GM21786 (cell line): ENCODE data around the gene SET.

ENCODE experiments used
- ATAC-seq: cut with Tn5 transposase; IDR thresholded peaks from one replicate; pipeline ENCODE4 v1.9.1; 2021; ENCODE audit not compliant: unreplicated experiment

SET gene

DNA sequence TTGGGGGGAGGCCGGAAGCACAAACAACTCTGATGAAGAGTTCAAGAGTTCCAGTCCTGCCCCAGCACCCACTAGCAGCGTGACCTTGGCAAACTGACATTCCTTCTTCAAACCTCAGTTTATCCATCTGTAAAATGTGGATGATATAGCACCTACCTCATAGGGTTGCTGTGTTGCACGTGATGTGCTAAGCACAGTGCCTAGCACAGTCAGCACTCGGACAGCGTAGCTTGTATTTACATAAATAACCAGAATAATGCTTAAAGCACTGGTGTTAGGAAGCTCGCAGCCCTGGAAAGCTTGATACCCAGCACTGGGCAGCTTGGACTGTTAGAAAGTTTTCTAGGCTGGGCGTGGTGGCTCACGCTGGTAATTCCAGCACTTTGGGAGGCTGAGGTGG, 18.4 kb downstream of the SET start:
- ATAC-seq, result no peak

DNA sequence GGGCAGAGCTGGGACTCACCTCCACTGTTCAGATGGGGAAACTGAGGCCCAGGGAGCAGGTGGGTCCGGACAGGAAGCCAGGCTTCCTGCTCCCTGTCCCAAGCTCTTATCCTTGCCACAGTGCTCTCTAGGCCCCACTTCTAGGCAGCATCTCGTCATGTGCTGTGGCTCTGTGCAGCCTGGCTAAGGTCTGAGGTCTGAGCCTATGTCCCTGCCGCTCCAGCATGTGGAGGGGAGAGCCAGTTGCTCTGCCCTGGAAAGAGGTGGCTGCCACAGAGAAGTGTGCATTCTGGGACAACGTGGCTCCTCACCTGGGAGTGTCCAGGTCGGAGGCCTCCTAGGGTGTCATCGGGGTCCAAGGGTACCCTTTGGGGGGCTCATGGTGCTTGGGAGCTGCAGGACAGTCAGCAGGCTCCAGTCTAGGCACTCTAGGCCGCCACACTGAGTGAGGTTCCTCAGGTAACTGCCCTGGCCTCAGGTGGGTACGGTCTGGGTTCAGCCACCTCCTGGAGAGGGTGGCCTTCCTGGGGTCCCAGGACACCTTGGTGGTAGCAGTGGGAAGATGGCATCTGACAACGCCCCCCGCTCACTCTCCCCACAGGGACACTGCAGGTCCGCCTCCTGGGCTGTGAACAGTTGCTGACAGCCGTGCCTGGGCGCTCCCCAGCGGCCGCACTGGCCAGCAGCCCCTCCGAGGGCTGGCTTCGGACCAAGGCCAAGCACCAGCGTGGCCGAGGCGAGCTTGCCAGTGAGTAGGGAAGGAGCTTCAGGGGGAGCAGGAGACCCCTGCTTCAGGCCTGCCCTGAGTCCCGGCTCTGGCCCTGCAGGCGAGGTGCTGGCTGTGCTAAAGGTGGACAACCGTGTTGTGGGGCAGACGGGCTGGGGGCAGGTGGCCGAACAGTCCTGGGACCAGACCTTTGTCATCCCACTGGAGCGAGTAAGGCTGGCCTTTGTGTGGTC, 23.7 kb downstream of the SET start:
- no peak for ATAC-seq

DNA sequence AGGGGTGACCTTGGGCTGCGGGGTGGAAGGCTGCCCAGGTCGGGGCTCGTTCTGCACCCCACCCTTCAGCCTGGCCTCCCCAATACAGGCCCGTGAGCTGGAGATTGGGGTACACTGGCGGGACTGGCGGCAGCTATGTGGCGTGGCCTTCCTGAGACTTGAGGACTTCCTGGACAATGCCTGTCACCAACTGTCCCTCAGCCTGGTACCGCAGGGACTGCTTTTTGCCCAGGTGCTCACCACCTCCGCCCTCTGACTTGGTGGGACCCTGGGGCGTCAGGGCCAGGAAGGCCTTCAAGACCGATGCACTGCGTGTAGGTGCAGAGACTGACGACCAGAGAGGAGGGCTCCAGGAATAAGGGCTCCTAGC, 24.4 kb downstream of the SET start:
- ATAC-seq, result no peak

DNA sequence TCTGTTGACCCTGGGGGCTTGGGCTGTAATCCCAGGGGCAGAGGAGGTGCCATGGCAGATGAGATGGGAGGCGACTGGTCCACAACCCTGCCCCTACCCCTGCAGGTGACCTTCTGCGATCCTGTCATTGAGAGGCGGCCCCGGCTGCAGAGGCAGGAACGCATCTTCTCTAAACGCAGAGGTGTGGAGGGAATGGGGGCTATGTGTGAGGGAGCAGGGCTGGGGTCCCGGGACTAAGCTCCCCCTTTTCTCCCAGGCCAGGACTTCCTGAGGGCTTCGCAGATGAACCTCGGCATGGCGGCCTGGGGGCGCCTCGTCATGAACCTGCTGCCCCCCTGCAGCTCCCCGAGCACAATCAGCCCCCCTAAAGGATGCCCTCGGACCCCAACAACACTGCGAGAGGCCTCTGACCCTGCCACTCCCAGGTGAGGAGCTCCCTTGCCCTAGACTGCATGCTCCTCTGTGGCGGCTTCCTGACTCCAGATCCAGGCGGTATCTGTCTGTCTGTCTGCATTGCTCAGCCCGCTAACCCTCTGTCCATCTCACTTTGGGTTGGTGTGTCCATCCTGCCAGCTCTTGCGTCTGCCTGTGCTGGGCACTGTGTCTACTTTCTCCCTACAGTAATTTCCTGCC, 25.0 kb downstream of the SET start:
- ATAC-seq, result no peak

DNA sequence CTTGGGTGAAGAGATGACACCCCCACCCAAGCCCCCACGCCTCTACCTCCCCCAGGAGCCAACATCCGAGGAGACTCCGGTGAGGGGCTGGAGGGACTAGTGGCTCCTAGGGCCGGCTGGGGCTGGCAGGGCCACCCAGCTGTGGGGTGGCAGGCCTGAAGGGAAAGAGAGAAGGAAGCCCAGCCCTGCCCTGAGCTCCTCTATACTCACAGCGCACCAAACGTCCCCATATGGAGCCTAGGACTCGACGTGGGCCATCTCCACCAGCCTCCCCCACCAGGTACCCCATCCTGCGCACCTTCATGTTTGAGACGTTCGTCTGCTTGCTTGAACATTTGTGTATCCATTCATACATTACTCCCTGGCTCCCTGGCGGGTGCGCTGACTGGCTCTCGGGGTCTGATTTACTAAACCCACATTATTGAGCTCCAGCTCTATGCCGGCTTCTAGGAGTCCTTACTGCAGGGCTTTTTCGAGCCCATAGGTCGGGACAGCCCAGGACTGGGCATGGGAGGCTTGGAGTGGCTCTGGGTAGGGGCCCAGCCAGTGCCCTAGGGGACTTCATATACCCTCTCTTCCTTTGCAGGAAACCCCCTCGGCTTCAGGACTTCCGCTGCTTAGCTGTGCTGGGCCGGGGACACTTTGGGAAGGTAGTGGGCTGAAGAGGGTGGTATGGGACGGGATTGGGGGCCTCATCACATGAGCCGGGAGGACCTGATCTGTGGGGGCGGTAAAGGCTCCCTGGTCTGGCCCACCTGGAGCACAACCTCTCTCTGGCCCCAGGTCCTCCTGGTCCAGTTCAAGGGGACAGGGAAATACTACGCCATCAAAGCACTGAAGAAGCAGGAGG, 25.8 kb downstream of the SET start:
- no peak for ATAC-seq

DNA sequence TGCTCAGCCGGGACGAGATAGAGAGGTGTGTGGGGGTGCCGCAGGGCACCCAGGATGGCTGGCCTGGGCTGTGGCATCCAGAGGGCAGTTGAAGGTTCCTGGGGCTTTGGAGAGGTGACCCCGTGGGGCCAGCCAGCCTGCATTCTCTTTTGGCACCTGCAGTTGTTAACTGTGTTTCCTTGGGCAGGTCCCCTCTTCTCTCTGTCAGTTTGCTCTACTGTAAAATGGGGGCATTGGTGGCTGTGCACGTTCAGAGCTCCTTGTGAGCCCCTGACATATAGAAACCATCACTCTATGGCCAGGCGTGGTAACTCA, 26.4 kb downstream of the SET start:
- ATAC-seq, result no peak

DNA sequence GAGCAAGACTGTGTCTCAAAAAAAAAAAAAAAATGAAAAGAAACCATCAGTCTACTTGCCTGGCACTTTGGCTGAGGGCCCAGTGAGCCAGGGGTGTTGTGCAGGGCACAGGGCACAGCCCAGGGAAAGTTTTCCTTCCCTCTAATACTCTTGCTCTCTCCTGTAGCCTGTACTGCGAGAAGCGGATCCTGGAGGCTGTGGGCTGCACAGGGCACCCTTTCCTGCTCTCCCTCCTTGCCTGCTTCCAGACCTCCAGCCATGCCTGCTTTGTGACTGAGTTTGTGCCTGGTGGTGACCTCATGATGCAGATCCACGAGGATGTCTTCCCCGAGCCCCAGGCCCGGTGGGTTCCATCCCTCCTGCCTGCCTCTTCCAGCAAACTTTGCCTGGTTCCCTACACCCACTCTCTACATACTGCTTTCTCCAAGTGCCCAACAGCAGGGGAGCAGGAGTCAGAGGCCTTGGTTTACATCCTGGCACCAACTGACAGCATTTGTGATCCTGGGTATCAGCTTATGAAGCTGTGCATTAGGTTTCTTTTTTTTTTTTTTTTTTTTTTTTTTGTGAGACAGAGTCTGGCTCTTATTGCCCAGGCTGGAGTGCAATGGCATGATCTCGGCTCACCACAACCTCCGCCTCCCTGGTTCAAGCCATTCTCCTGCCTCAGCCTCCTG, 27.7 kb downstream of the SET start:
- no peak for ATAC-seq

DNA sequence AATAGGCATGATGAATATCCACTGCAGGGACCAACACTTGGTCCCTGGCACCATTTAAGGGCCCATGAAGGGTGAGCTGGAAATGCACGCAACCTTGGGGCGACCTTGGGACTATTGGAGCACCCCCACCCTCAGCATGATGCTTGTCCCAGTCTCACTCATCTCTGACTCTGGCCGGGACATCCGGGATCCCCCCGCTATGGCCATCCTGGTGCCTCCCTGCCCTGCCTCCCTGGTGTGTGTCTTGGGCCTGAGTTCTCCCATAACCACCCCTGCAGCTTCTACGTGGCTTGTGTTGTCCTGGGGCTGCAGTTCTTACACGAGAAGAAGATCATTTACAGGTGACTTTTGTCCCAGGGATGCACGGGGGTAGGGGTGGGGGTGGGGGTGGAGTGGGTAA, 29.0 kb downstream of the SET start:
- no peak for ATAC-seq

DNA sequence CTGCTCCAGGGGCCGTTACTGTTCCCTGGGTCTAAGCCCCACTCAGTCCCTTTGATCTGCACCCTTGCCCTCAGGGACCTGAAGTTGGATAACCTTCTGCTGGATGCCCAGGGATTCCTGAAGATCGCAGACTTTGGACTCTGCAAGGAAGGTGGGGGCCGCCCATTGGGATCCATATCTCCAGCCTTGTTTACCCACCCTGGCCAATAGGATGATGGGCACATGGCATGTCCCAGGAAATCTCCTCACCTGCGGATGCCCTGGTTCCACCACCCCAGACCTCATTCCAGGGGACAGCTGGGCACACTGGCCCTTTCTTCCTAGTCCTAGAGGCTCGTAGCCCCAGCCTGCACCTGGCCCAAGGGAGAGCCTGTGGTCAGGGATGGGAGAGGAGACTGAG, 29.5 kb downstream of the SET start:
- no peak for ATAC-seq

DNA sequence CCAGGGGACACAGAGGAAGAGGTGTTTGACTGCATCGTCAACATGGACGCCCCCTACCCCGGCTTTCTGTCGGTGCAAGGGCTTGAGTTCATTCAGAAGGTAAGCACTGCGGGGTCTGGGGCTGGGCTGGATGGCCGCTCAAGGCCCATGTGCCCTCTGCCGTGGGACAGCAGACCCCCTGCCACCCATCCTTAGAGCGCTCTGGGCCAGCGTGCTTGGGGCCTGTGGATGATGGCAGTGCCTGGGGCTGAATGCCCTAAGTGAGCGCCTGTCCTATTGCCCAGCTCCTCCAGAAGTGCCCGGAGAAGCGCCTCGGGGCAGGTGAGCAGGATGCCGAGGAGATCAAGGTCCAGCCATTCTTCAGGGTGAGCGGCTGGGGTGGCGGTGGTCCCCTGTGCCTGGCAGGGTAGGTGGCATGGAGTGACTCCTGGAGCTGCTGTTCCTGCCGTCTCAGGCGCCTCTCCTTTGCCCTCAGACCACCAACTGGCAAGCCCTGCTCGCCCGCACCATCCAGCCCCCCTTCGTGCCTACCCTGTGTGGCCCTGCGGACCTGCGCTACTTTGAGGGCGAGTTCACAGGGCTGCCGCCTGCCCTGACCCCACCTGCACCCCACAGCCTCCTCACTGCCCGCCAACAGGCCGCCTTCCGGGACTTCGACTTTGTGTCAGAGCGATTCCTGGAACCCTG, 31.0 kb downstream of the SET start:
- no peak for ATAC-seq

DNA sequence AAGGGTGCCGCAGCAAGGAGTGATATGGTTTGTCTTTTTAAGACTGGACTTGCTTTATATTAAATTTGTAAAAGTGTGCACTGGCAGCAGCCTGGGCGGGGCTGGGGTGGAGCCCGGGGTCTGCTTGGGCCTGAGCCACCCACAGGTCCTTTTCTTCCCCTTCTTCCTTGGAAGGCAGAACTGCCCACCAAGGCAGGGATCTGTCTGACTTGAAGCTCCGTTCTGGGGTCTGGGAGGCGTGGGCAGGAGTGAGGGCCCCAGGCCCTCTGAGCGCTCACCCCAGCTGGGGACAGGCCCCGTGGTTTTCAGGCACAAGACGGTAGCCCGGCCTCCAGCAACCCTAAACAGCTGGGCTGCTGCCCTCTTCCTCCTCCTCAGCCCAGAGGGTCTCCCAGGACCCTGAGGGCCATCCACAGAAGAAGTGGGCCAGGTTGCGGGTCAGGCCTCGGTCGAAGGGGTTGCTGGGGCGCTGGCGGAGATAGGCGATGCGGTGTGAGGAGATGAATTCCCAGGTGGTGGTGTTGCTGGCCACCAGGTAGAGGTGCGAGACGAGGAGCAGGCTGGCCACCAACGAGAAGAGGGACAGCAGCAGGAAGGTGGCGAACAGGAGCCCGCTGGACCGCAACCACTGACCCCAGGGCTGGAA, 31.9 kb downstream of the SET start:
- ATAC-seq, result no peak

DNA sequence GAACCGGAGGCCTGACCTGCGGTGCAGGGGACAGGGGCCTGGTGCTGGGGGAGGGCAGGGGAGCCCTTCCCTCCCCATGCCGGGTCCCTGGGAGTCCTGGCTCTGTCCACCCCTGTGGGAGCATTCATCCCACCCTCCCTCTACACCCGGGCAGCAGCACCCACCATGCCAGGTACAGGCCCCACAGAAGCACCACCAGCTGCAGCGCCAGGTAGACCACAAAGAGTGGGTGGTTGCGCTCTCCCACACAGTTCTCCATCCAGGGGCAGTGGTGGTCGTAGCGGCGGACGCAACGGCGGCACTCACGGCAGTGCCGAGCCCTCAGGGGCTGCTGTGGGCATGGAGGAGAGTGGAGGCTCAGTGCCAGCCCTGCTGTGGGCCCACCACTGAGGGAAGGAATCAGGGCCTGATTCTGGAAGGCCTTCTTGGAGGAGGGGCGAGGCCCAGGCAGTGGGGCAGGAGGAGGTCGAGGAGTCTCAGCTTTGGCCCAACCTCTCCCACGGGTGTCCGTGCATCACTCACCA, 32.5 kb downstream of the SET start:
- no peak for ATAC-seq

DNA sequence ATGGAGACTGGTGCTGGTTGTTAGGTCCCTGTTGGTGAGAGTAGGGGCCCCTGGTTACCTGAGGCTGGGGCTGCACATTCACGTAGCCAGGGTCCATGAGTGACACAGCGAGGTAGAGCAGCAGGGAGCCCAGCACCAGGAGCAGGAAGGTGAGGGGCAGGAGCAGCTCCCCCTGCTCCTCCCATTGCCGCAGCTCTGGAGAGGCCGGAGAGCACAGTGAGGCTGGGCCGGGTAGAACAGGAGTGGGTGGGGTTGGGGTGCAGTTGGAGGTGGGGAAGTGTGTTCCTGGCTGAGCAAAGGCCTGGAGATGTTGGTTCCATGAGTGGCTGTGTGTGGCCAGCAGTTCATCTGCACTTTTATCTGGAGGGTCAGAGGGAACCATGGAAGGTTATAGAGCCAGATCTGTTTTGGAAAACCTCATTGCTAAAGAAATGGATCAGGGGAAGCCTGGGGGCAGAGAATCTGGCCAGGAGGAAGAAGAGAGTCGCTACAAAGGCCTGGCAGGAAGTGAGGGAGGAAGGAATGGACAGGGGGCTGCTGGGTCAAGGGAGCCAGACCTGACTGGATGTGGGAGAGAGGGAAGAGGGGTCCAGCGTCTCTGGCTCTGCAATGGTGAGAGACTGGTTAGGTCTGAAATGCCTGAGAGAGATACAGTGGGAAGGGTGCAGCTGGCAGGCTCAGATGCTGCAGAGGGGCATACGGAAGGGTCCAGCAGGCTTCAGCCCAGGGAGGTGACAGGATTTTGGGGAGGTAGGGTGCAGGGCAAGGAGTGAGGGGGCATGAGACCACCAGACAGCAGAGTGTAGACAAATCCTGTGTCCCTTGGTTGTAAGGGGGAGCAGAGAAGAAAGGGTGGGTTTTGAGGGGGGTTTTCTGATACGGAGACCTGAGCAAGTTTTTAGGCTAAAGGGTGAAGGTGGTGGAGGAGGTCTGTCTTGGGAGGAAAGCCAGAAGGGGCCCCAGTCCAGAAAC, 33.6 kb downstream of the SET start:
- ATAC-seq, result no peak

DNA sequence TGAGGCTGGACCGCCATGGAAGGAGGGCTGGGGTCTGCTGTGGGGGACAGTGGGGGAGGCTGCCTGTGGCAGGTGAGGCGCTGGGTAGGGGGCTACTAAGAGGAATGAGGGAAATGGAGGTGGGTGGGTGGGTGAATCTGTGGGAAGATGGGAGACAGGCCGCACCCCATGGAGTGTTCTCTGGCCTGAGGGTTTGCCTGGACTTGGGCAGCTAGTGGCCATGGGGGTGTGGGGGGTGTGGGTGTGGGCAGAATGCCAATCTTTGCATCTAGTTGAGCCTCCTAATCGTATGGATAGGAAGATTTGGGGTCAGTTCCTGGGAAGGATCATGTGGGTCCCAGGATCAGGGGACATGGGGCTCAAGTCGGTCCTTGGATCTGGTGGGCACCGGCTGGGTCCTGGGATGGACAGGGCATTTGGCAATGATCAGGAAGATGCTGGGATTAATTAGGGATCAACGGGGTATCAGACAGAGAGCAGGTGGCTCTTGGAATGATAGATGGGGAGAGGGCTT, 34.4 kb downstream of the SET start:
- ATAC-seq, result no peak

DNA sequence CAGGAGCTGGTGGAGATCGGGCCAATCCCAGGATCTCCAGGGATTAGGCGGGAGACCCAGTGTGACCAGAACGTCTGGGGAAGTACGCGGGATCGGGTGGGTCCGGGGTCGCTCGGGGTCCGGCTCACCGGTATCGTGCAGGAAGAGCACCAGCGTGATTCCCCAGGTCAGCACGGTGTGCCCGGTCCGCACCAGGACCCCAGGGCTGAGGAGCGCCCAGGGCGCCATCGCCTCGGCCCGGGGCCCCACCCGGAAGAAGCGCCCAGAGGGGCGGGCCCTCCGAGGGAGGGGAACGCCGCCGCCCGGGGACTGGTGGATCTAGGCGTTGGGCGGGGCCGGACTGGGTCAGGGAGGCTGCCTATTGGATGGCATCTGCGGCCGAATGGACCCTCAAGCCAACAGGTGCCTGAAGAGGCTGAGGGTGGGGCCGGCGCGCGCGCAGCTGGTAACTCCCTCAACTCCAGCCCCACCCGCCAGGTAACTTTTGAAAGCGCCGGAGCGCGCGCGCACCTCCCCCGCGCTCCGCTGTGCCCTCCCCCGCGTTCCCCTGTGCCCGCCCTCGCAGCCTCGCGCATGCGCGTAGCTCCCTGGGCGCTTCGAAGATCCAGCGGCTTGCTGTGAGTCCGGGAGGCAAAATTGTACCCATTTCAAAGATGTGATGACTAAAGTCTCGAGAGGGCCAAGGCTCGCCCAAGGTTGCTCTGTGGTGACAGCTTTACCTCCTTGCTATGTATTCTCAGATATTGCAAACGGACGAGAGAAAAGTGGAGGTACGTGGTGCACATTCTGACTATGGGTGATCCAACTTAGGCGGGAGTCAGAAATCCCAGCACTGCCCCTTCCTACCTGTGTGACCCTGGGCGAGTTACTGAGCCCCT, 35.1 kb downstream of the SET start, which contains the start of gene ZDHHC12:
Gene ZDHHC12 (minus strand): TSS at position 262 of the 878 bp plus-strand sequence. CDS start 34 bp downstream, at position 228.
- peak; percentile 90 for ATAC-seq

DNA sequence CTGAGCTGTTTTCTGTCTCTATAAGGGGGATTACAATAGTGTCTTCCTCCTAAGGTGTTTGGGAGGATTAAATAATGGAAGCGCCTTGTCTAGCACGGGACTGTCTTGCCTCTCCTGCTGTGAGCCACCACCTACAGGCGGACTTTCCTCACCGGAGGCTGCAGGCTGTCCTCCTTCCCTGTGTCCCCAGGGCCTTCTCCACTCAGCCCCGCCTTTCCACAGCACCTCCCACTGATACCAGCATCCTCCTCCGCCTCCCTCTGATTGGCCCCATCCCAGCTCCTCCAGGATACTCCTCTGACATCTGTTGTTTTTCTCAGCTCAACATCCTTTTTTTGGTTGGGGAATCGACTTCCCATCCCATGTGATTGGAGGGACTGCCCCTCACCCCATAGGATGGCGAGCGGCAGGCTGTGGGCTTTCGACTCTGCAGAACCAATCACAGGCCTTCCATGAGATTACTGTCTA, 35.8 kb downstream of the SET start:
- no peak for ATAC-seq

DNA sequence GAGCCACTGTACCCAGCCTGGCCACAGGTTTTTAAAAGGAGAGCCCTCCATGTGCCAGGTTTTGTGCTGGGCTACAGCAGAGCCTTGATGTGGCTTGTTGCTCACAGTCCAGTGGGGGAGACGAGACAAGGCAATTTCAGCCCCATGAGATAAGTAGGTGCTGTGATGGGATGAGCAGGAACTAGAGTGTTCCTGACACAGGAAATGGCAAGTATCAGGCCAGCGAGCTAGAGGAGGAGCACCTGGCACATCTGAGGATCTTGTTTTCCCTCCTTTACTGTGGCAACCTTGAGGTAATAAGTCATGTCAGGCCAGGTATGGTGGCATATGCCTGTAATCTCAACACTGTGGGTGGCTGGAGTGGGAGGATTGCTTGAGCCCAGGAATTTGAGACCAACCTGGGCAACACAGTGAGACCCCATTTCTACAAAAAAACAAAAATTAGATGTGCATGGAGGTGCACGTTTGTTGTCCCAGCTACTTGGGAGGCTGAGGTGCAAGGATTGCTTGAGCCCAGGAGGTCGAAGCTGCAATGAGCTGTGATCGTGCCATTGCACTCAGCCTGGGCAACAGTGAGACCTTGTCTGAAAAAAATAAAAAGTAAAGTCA, 38.7 kb downstream of the SET start:
- no peak for ATAC-seq
